NCI-H2196 (cell line): ENCODE results near the gene HCCS.
"Not testable (repeated sequence)": the region's sequence is repeated elsewhere in the genome, so short reads cannot be mapped to it uniquely, and the experiment has no call there.

ENCODE experiments used
- DNase-seq: peaks from one replicate; lab custom pipeline; 2025; ENCODE audit not compliant: unreplicated experiment; lab: John Stamatoyannopoulos, UW

HCCS gene

GRCh38 chrX:11119313-11119943 is 8.3 kb downstream of the HCCS start:
- DNase-seq: no peak

GRCh38 chrX:11123087-11123486 is 12.0 kb downstream of the HCCS start:
- DNase-seq: not testable (repeated sequence)

GRCh38 chrX:11124112-11124511 is 13.0 kb downstream of the HCCS start:
- no peak for DNase-seq

- no peak for DNase-seq
Measured at GRCh38 chrX:11125060-11125459, 13.9 kb downstream of the HCCS start.

- no peak for DNase-seq
Measured at GRCh38 chrX:11129534-11130105, 18.5 kb downstream of the HCCS start.

- DNase-seq: no peak
Measured at GRCh38 chrX:11130136-11130535, 19.0 kb downstream of the HCCS start.

- no peak for DNase-seq
Measured at GRCh38 chrX:11131146-11131545, 20.0 kb downstream of the HCCS start.

GRCh38 chrX:11135564-11136185 is 24.5 kb downstream of the HCCS start:
- no peak for DNase-seq

- peak; percentile 33 for DNase-seq
Measured at GRCh38 chrX:11137543-11138139, 26.5 kb downstream of the HCCS start.

GRCh38 chrX:11138498-11139390 is 27.6 kb downstream of the HCCS start:
- no peak for DNase-seq

- DNase-seq: peak; percentile 72
Measured at GRCh38 chrX:11143931-11144678, 33.0 kb downstream of the HCCS start.

GRCh38 chrX:11146411-11146810 is 35.3 kb downstream of the HCCS start:
- no peak for DNase-seq

GRCh38 chrX:11148401-11148800 is 37.3 kb downstream of the HCCS start:
- DNase-seq: no peak

- DNase-seq: no peak
Measured at GRCh38 chrX:11151799-11152559, 40.8 kb downstream of the HCCS start.

- no peak for DNase-seq
Measured at GRCh38 chrX:11159149-11159548, 48.0 kb downstream of the HCCS start.

- DNase-seq: no peak
Measured at GRCh38 chrX:11164433-11164832, 53.3 kb downstream of the HCCS start.

GRCh38 chrX:11171956-11172355 is 60.8 kb downstream of the HCCS start:
- DNase-seq: no peak

- DNase-seq: no peak
Measured at GRCh38 chrX:11172415-11172814, 61.3 kb downstream of the HCCS start.
